Tibial artery (tissue), 4 donors: ENCODE data around the gene PRR23E.
A peak's percentile ranks its signal among the peaks of the same experiment; 100 is the strongest.

Experiments used
- DNase-seq, 2 donors: peaks; one replicate each; pipeline ENCODE4 v3.0.0-alpha.2; 2019
- H3K27ac ChIP-seq, 2 donors: fragments of 200-600 bp; sonication (generic) in 1 of 2; 1 replicate in 1 of 2; 2 replicates in 1 of 2; pipeline ENCODE4 v1.5.1; 2018 to 2019; ENCODE audit warnings: mild to moderate bottlenecking in 1 of 2
- H3K27me3 ChIP-seq, 2 donors: fragments of 200-600 bp; sonication (generic) in 1 of 2; one replicate each; pipeline versions ENCODE4 v1.5.1 to v1.6.0; 2016 to 2019
- H3K36me3 ChIP-seq, 3 donors: fragments of 200-600 bp; sonication (generic) in 2 of 3; one replicate each; pipeline ENCODE4 v1.5.1; 2016 to 2019; ENCODE audit warnings: mild to moderate bottlenecking in 2 of 3
- H3K4me1 ChIP-seq, 4 donors: fragments of 200-600 bp; sonication (generic) in 2 of 4; 1 replicate in 3 of 4; 2 replicates in 1 of 4; pipeline ENCODE4 v1.5.1; 2016 to 2019
- H3K4me3 ChIP-seq, 2 donors: fragments of 200-600 bp; sonication (generic) in 1 of 2; 1 replicate in 1 of 2; 2 replicates in 1 of 2; pipeline ENCODE4 v1.5.1; 2018 to 2019; ENCODE audit warnings: mild to moderate bottlenecking in 2 of 2
- H3K9me3 ChIP-seq, 3 donors: fragments of 200-600 bp; sonication (generic) in 1 of 3; one replicate each; pipeline ENCODE4 v1.5.1; 2016 to 2019
- CTCF ChIP-seq, 2 experiments: fragments of 200-600 bp in 1 of 2; fragments of 450-650 bp in 1 of 2; IDR thresholded peaks; one replicate each; pipeline ENCODE4 v1.5.1; 2017 to 2019; ENCODE audit warnings: antibody characterized with exemption in 2 of 2, mild to moderate bottlenecking in 1 of 2, moderate library complexity in 1 of 2
- intact Hi-C: fragments of 100-400 bp; cut with DNase I; formaldehyde crosslinking; loops from one replicate; pipeline ENCODE4 v1.15.0; 2023; ENCODE audit warnings: low total_unique reads

Gene PRR23E

GRCh38 chr3:127153506-127153815 lies 39.5 kb upstream of the PRR23E start:
- Histone ChIP-seq H3K36me3 (no peaks in the 10 kb centered on the region), H3K9me3 (no peaks in the 10 kb centered on the region), H3K4me1 (no peaks in the 10 kb centered on the region), H3K27ac (no peak overlapping the region), H3K4me3 (no peak overlapping the region), H3K27me3 (peaks cover 0 to 23% of the 10 kb centered on the region in 2 donors)
- intact Hi-C loops = no loop called here
- TF ChIP-seq CTCF (IDR thresholded peaks at IDR 0.05) = no peak
- no peak for DNase-seq

- no peaks in the 10 kb centered on the region for H3K4me1 ChIP-seq
- no peak overlapping the region for H3K4me3 ChIP-seq
- peaks cover 0 to 52% of the 10 kb centered on the region in 2 donors for H3K27me3 ChIP-seq
- no peak overlapping the region for H3K27ac ChIP-seq
- DNase-seq = peak in 1 of 2 donors; percentile 44
- intact Hi-C loops = no loop called here
- TF ChIP-seq CTCF (IDR thresholded peaks at IDR 0.05) = no peak
- H3K9me3 ChIP-seq = no peaks in the 10 kb centered on the region
- no peaks in the 10 kb centered on the region for H3K36me3 ChIP-seq
These were observed 36.4 kb upstream of the PRR23E start for GRCh38 chr3:127156338-127157050.

- H3K4me1 ChIP-seq = no peaks in the 10 kb centered on the region
- TF ChIP-seq CTCF (IDR thresholded peaks at IDR 0.05) = no peak
- H3K4me3 ChIP-seq = no peak overlapping the region
- intact Hi-C loops = no loop called here
- peak in 1 of 2 donors; percentile 29 for DNase-seq
- H3K27ac ChIP-seq = no peak overlapping the region
- no peaks in the 10 kb centered on the region for H3K36me3 ChIP-seq
- H3K9me3 ChIP-seq = no peaks in the 10 kb centered on the region
- H3K27me3 ChIP-seq = peaks cover 0 to 53% of the 10 kb centered on the region in 2 donors
These were observed 35.6 kb upstream of the PRR23E start for GRCh38 chr3:127157171-127157828.

GRCh38 chr3:127158614-127159229 lies 34.2 kb upstream of the PRR23E start:
- no peak overlapping the region for H3K4me3 ChIP-seq
- peak in 1 of 2 donors; percentile 40 for DNase-seq
- peaks cover 0 to 57% of the 10 kb centered on the region in 2 donors for H3K27me3 ChIP-seq
- H3K36me3 ChIP-seq = no peaks in the 10 kb centered on the region
- TF ChIP-seq CTCF (IDR thresholded peaks at IDR 0.05) = no peak
- H3K27ac ChIP-seq = no peak overlapping the region
- no peaks in the 10 kb centered on the region for H3K9me3 ChIP-seq
- intact Hi-C loops = no loop called here
- H3K4me1 ChIP-seq = no peaks in the 10 kb centered on the region

- H3K27me3 ChIP-seq = peaks cover 0 to 57% of the 10 kb centered on the region in 2 donors
- no peak for TF ChIP-seq CTCF (IDR thresholded peaks at IDR 0.05)
- peak in 1 of 2 donors; percentile 38 for DNase-seq
- no peak overlapping the region for H3K27ac ChIP-seq
- no peak overlapping the region for H3K4me3 ChIP-seq
- no peaks in the 10 kb centered on the region for H3K36me3 ChIP-seq
- no peaks in the 10 kb centered on the region for H3K9me3 ChIP-seq
- no peaks in the 10 kb centered on the region for H3K4me1 ChIP-seq
- intact Hi-C loops = no loop called here
These were observed 33.4 kb upstream of the PRR23E start for GRCh38 chr3:127159543-127159942.
